ENCODE data around the gene LIPI.
"Not testable (repeated sequence)": the region's sequence is repeated elsewhere in the genome, so short reads cannot be mapped to it uniquely, and the experiment has no call there.

The LIPI gene

DNA sequence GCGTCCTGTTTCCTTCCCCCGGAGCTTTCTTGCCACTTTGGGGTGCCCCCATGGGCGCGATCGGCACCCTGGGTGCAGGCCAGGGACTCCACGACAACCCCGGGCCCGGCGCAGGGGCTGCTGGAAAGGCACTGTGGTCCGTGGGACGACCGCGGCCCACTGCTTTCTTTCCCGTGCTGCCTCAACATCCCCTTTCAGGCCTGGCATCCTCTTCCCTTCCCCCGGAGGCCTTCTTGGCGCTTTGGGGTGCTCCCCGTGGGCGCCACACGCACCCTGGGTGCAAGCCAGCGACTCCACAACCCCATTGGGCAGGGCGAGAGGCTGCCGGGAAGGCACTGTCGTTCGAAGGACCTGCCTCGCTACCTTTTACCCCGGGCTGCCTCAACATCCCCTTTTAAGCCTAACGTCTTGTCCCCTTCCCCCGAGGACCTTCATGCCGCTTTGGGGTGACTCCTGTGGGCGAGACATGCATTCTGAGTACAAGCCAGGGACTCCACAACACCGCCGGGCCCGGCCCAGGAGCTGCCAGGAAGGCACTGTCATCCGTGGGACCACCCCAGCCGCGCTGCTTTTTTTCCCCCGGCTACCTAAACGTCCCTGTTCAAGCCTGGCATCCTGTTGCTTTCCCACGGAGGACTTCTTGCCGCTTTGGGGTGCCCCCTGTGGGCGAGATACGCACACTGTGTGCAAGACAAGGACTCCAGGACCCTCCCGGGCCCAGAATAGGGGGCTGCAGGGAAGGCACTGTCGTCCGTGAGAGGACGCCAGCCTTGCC, 137.8 kb downstream of the LIPI start:
- no peak for DNase-seq (ENCODE audit: low read depth)

DNA sequence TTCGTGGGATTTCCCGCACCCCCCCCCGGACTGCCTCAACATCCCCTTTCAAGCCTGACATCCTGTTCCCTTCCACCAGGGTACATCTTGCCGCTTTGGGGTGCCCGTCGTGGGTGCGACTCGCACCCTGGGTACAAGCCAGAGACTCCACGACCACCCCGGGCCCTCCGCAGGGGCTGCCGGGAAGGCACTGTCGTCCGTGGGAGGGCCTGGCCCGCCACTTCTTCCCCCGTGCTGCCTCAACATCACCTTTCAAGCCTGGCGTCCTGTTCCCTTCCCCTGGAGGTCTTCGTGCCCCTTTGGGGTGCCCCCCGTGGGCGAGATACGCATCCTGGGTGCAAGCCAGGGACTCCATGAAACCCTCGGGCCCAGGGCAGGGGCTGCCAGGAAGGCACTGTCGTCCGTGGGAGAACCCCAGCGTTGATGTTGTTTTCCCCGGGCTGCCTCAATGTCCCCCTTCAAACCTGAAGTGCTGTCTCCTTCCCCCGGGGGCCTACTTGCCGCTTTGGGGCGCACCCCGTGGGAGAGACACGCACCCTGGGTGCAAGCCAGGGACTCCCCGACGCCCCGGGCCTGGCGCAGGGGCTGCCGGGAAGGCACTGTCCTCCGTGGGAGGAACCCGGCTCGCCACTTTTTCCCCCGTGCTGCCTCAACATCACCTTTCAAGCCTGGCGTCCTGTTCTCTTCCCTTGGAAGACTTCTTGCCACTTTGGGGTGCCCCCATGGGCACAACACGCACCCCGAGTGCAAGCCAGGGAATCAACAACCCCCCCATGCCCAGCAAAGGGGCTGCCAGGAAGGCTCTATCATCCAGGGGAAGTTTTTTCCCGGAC, 138.6 kb downstream of the LIPI start:
- DNase-seq (ENCODE audit: low read depth), result no peak

DNA sequence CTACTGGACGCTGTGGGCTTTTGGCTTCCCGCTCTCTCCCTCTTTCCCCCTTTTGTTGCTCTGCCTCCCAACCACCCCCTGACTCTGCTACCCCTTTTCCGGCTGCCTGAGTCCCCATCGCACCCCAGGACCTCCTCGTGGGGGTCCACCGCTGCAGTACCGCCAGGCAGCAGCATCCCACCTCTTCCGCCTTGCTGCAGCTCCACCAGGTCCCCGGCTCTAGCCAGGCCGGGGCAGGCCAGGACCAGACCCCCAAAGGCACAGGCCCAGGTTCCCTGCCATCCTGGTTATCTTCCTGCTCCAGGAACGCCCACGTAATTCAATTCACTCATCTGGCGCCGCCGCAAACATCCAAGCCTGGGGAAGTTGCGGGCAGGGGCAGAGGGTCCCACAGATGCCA, 139.8 kb downstream of the LIPI start:
- DNase-seq (ENCODE audit: low read depth), result no peak

GRCh38 chr21:14070049-14070893, 140.5 kb downstream of the LIPI start:
- DNase-seq (ENCODE audit: low read depth), result no peak

GRCh38 chr21:14064296-14064645, 146.5 kb downstream of the LIPI start:
- no peak for DNase-seq (ENCODE audit: low read depth)

GRCh38 chr21:14063620-14064295, 147.0 kb downstream of the LIPI start:
- not testable (repeated sequence) for DNase-seq (ENCODE audit: low read depth)

DNA sequence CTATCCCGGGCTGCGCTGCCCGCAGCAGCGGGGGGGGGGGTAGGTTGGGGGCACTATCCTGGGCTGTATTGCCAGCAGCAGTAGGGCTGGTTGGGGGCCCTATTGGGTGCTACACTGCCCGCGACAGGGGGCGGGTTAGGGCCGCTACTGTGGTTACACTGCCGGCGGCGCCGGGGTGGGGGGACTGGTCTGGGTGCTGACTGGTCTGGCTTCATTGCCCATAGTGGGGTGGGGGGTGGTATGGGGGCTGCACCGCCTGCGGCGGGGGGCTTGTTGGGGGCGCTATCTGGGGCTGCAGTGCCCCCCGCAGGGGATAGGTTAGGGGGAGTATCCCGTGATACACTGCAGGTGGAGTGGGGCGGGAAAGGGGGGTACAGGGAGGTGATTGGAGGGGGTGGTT, 148.1 kb downstream of the LIPI start:
- DNase-seq (ENCODE audit: low read depth), result not testable (repeated sequence)

GRCh38 chr21:14061820-14062219, 148.9 kb downstream of the LIPI start:
- not testable (repeated sequence) for DNase-seq (ENCODE audit: low read depth)

DNA sequence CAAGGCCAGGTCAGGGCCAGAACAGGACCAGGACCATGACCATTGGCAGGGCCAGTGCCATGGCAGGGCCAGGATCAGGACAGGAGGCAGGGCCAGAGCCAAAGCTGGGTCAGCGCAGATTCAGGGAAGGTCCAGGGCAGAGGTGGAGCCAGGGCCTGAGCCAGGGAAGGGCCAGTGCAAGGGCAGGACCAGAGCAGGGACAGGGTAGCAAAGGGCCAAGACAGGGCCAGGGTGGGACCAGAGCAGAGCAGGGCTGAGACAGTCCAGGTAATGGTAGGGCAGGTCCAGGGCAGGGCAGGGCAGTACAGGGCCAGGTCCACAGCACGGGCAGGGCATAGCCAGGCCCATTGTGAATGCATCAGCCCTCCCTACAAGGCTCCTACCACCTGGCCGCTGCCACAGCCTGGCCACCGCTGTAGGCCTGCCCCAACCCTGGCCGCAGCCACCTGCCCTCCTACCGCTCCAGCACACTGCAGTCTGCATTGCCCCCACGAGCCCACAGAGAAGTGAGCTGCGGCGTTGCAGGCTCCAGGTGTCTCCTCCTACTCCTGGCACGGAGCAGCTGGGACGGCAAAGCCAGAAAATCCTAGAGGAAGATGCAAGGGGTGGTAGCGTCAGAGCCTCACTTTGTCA, 151.6 kb downstream of the LIPI start:
- DNase-seq (ENCODE audit: low read depth), result not testable (repeated sequence)
